ENCODE data around the gene SHISAL1.

SHISAL1 gene

DNA sequence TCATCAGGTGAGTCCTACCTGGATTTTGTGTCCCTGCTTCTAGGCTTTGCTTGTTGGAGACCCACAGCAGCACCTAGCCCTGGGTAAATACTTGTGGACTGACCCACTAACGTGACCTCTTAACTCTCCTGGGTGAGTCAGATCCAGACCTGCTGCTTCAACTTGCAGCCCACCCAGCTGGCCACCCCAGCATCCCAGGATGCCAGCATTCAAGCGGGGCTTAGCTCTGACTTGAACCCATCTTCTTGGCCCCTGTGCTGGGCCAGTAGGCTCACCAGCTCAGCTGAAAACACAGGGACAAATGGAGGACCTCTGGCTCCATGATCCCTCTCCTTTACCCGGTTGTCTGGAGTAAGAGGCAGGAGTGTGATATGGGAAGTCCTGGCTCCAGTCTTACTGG lies 98.6 kb downstream of the SHISAL1 start:
- DNase-seq (no peak), ATAC-seq (no peak)
- Mint-ChIP-seq H3K4me1 (peaks cover 6% of the 10 kb centered on the region), H3K27ac (no peak overlapping the region), H3K27me3 (no peaks in the 10 kb centered on the region), H3K4me3 (no peak overlapping the region), H3K9me3 (peaks cover 16 to 19% of the 10 kb centered on the region in 2 donors)

GRCh38 chr22:44213489-44214043 lies 99.2 kb downstream of the SHISAL1 start:
- peaks cover 21 to 24% of the 10 kb centered on the region in 2 donors for H3K9me3 Mint-ChIP-seq
- ATAC-seq: peak; percentile 15
- H3K4me3 Mint-ChIP-seq: no peak overlapping the region
- H3K27ac Mint-ChIP-seq: no peak overlapping the region
- H3K4me1 Mint-ChIP-seq: peaks cover 6% of the 10 kb centered on the region
- no peak for DNase-seq
- H3K27me3 Mint-ChIP-seq: no peaks in the 10 kb centered on the region

DNA sequence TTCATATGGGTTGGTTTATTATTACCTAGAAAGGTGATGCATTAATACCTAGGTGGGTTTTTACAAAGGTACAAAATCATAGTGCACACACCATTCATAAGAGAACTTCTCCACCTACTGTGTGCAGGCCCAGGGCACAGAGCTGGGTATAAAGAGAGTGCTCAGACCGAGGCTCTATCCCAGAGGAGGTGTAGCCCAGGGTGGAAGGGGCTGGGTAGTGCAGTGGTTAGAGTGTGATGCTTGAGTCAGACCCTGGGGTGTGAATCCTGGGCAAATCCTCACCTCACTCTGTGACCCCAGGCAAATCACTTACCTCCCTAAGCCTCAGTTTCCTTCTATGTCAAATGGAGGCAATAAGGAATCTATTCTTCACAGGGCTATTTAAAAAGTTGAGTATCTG lies 99.8 kb downstream of the SHISAL1 start:
- no peak overlapping the region for H3K27ac Mint-ChIP-seq

GRCh38 chr22:44211946-44212930 lies 100.5 kb downstream of the SHISAL1 start:
- Mint-ChIP-seq H3K27ac (peak overlapping the region in 1 of 2 donors; percentile 27), H3K4me3 (no peak overlapping the region), H3K4me1 (peaks cover 12% of the 10 kb centered on the region), H3K27me3 (no peaks in the 10 kb centered on the region), H3K9me3 (peaks cover 21 to 24% of the 10 kb centered on the region in 2 donors)
- ATAC-seq (no peak), DNase-seq (no peak)

More for the DNA sequence above, 99.8 kb downstream of the SHISAL1 start:
- DNase-seq (no peak), ATAC-seq (no peak)
- H3K4me1 Mint-ChIP-seq: peaks cover 9% of the 10 kb centered on the region
- peaks cover 21 to 24% of the 10 kb centered on the region in 2 donors for H3K9me3 Mint-ChIP-seq
- H3K27me3 Mint-ChIP-seq: no peaks in the 10 kb centered on the region
- no peak overlapping the region for H3K4me3 Mint-ChIP-seq

- H3K27ac Mint-ChIP-seq: peak overlapping the region in 1 of 2 donors; percentile 27
- DNase-seq (no peak), ATAC-seq (no peak)
- H3K27me3 Mint-ChIP-seq: no peaks in the 10 kb centered on the region
- H3K4me1 Mint-ChIP-seq: peaks cover 12% of the 10 kb centered on the region
- H3K9me3 Mint-ChIP-seq: peaks cover 21 to 24% of the 10 kb centered on the region in 2 donors
- H3K4me3 Mint-ChIP-seq: no peak overlapping the region
Measured at GRCh38 chr22:44211256-44211945, 101.3 kb downstream of the SHISAL1 start.

- Mint-ChIP-seq H3K27me3 (no peaks in the 10 kb centered on the region), H3K4me1 (peaks cover 12% of the 10 kb centered on the region), H3K9me3 (peaks cover 21 to 24% of the 10 kb centered on the region in 2 donors), H3K27ac (no peak overlapping the region), H3K4me3 (no peak overlapping the region)
- ATAC-seq: no peak
- DNase-seq: no peak
Measured at GRCh38 chr22:44210722-44211121, 102.0 kb downstream of the SHISAL1 start.

DNA sequence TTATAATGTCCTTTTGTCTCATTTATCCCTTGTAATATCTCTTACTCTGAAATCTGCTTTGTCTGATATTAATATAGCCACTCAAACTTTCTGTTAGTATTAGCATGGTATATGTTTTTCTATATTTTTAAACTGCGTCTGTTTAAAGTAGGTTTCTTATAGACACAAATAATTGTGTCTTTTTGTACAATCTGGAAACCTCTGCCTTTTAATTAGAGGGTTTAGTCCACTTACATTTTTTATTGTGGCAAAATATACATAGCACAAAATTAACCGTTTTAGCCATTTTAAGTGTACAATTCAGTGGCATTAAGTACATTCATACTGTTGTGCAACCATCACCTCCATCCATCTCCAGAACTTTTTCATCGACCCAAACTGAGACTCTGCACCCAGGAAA lies 103.4 kb downstream of the SHISAL1 start:
- no peak overlapping the region for H3K4me3 Mint-ChIP-seq
- no peak for ATAC-seq
- H3K9me3 Mint-ChIP-seq: peaks cover 21 to 24% of the 10 kb centered on the region in 2 donors

DNA sequence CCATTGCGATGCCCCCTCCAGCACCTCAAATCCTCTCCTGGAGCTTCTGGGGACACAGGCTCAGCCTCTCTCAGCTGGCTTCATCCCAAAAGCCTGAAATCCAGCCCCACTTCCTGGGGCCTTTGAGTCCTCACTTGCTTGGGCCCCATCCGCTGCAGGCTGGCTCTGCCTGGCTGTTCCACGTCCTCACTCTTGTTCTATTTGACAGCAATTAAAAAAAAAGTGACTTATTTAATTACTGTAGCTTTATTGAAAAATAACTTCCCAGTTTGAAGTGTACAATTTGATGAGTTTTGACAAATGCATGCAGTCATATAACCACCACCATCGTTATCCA lies 104.8 kb downstream of the SHISAL1 start:
- Mint-ChIP-seq H3K27ac (no peak overlapping the region), H3K4me1 (peaks cover 12% of the 10 kb centered on the region), H3K27me3 (no peaks in the 10 kb centered on the region), H3K9me3 (peaks cover 21 to 24% of the 10 kb centered on the region in 2 donors), H3K4me3 (no peak overlapping the region)
- DNase-seq (no peak), ATAC-seq (no peak)

More for the DNA sequence above, 103.4 kb downstream of the SHISAL1 start:
- no peak overlapping the region for H3K27ac Mint-ChIP-seq
- no peak for DNase-seq
- H3K4me1 Mint-ChIP-seq: peaks cover 12% of the 10 kb centered on the region
- no peaks in the 10 kb centered on the region for H3K27me3 Mint-ChIP-seq

- ATAC-seq (peak; percentile 35), DNase-seq (no peak)
- no peak overlapping the region for H3K4me3 Mint-ChIP-seq
- peaks cover 12% of the 10 kb centered on the region for H3K4me1 Mint-ChIP-seq
- H3K27ac Mint-ChIP-seq: peak overlapping the region in 1 of 2 donors; percentile 72
- peaks cover 21 to 24% of the 10 kb centered on the region in 2 donors for H3K9me3 Mint-ChIP-seq
- H3K27me3 Mint-ChIP-seq: no peaks in the 10 kb centered on the region
Measured at GRCh38 chr22:44207173-44207980, 105.4 kb downstream of the SHISAL1 start.

DNA sequence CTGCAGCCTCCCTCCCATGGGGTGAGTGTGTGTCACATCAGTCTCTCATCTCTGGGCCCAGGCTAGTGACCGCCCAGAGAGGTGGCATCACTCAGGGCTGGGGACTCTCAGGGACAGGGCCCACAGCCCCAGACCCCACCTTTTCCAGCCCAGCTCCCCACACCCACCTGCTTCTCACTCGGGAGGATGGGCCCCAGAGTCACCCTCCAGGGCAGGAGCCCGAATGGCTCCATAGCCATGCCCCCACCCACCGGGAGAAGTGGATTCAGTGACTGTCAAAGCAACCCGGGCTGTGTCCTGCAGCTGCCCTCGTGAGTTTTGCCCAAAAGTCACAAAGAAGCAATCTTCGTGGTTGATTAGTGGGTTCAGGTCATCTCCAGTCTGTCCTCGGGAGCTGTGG lies 106.1 kb downstream of the SHISAL1 start:
- Mint-ChIP-seq H3K4me3 (no peak overlapping the region), H3K4me1 (peaks cover 16% of the 10 kb centered on the region), H3K27me3 (no peaks in the 10 kb centered on the region), H3K27ac (peak overlapping the region in 1 of 2 donors; percentile 80), H3K9me3 (peaks cover 20 to 23% of the 10 kb centered on the region in 2 donors)
- ATAC-seq (peak; percentile 33), DNase-seq (no peak)

DNA sequence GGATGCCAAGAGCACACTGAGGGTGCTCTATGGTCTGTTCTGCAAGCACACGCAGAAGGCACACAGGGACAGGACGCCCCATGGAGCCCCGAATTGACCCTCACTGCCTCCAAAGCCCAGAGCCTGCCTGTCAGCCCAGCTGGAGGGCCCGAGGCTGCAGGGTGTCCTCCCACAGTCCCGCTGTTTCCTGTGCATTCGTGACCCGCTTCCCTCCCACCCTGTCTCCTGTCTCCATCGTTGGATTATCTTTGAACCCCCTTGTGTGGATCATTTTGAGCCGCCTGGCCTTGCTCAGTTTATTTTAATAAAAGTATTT lies 106.5 kb downstream of the SHISAL1 start:
- peaks cover 15% of the 10 kb centered on the region for H3K4me1 Mint-ChIP-seq
- ATAC-seq (no peak), DNase-seq (no peak)
- H3K27ac Mint-ChIP-seq: peak overlapping the region in 1 of 2 donors; percentile 80
- peaks cover 15 to 19% of the 10 kb centered on the region in 2 donors for H3K9me3 Mint-ChIP-seq
- H3K4me3 Mint-ChIP-seq: no peak overlapping the region
- H3K27me3 Mint-ChIP-seq: no peaks in the 10 kb centered on the region

DNA sequence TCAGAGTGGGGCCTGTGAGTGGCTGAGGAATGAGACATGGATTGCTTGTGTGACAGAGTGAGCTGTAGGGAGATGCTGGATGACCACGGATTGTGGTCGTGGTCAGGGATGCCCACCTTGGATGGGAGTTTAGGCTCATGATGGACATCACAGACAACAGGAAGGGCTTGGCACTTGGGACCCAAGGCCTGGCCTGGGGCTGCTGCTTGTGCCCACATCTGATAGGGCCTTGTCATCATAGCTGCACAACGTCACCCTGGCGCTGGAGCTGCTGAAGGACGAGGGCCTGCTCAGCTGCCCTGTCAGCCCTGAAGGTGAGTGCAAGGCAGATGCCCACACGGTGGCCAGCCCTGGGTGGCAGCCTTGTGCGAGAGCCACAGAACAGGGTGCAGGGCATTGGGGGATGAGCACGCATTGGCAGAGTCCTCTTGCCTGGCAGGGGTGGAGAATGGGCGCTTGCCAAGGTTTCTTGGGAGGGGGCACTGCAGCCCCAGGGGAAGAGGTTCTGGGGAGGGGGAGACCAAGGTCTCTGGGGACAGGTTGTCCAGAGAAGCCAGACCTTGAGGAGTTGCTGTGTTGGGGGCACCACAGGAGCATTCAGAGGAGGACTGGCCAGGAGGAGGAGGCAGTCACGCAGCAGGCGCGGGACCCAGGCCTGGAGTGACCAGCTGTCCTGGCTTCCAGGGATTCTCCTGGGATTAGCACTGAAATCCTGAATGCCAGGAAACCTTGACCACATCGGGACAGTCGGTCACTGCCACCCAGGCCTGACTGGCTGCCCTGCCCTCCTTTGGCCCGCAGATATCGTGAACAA lies 107.0 kb downstream of the SHISAL1 start:
- Mint-ChIP-seq H3K4me1 (peaks cover 17% of the 10 kb centered on the region), H3K27me3 (no peaks in the 10 kb centered on the region), H3K9me3 (peaks cover 13 to 14% of the 10 kb centered on the region in 2 donors), H3K27ac (no peak overlapping the region), H3K4me3 (no peak overlapping the region)
- DNase-seq: no peak
- no peak for ATAC-seq

GRCh38 chr22:44204739-44205515 lies 107.8 kb downstream of the SHISAL1 start:
- Mint-ChIP-seq H3K4me3 (no peak overlapping the region), H3K9me3 (peaks cover 10 to 12% of the 10 kb centered on the region in 2 donors), H3K27ac (no peak overlapping the region), H3K27me3 (no peaks in the 10 kb centered on the region), H3K4me1 (peaks cover 25% of the 10 kb centered on the region)
- ATAC-seq (no peak), DNase-seq (no peak)

- H3K4me3 Mint-ChIP-seq: no peak overlapping the region
- no peak for DNase-seq
- ATAC-seq: no peak
- no peaks in the 10 kb centered on the region for H3K27me3 Mint-ChIP-seq
- peaks cover 36% of the 10 kb centered on the region for H3K4me1 Mint-ChIP-seq
- H3K27ac Mint-ChIP-seq: no peak overlapping the region
- H3K9me3 Mint-ChIP-seq: no peaks in the 10 kb centered on the region
Measured at GRCh38 chr22:44203203-44203602, 109.5 kb downstream of the SHISAL1 start.

Data from stimulated activated naive CD8-positive, alpha-beta T cell treated with anti-CD3 and anti-CD28 coated beads, Interleukin-15, amount 100 ng/mL, for 72 hours (primary cell).